RPMI8226 (cell line): ENCODE measurements around the gene IPCEF1.
"Not testable (repeated sequence)": the region's sequence is repeated elsewhere in the genome, so short reads cannot be mapped to it uniquely, and the experiment has no call there.

Experiments
- DNase-seq: peaks from one replicate; pipeline ENCODE4 v3.0.0-alpha.2; 2015

Gene IPCEF1

DNA sequence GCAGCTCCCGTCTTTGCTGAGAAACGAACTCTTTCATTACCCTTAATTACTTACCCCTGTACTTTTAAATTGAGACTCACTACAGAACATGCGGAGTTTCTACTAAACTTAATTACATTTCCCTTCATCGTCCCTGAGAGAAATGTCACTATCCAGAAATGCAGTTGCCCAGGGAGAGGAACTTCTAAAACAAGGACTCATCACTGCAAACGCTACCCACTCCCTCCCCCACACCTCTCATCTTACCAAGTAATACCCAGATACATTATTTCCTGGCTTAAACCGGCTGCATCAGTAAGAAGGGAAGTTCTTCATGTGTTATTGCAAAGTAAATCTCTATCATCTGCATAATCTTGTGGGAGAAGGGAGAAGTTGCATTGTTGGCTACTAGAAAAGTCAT, 138.3 kb downstream of the IPCEF1 start:
- no peak for DNase-seq

GRCh38 chr6:154213782-154214181, 142.8 kb downstream of the IPCEF1 start:
- no peak for DNase-seq

DNA sequence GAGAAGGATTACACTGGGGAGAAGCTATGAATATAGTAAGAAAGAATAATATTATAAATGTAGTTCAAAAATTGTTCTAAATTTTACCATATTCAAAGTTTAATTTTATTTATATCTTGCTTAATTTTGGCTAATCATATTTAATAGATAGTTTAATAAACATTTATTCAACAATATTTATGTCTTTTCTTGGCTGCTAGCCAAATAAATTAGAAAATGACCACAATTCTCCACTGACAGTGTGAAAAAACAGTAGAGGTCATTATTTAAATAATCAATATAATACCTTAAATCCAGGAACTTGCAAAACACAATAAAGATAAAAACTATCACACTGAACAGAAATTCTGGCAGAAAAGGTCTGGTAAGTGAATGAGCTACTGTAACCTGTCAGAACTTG, 145.9 kb downstream of the IPCEF1 start:
- no peak for DNase-seq

GRCh38 chr6:154209555-154209954, 147.0 kb downstream of the IPCEF1 start:
- no peak for DNase-seq

GRCh38 chr6:154206996-154207395, 149.6 kb downstream of the IPCEF1 start:
- DNase-seq = no peak

- DNase-seq = no peak
These were observed 150.5 kb downstream of the IPCEF1 start for GRCh38 chr6:154206141-154206540.

- no peak for DNase-seq
These were observed 153.6 kb downstream of the IPCEF1 start for GRCh38 chr6:154202958-154203357.

GRCh38 chr6:154202339-154202738, 154.3 kb downstream of the IPCEF1 start:
- peak; percentile 10 for DNase-seq

- not testable (repeated sequence) for DNase-seq
These were observed 154.9 kb downstream of the IPCEF1 start for GRCh38 chr6:154201688-154202087.

DNA sequence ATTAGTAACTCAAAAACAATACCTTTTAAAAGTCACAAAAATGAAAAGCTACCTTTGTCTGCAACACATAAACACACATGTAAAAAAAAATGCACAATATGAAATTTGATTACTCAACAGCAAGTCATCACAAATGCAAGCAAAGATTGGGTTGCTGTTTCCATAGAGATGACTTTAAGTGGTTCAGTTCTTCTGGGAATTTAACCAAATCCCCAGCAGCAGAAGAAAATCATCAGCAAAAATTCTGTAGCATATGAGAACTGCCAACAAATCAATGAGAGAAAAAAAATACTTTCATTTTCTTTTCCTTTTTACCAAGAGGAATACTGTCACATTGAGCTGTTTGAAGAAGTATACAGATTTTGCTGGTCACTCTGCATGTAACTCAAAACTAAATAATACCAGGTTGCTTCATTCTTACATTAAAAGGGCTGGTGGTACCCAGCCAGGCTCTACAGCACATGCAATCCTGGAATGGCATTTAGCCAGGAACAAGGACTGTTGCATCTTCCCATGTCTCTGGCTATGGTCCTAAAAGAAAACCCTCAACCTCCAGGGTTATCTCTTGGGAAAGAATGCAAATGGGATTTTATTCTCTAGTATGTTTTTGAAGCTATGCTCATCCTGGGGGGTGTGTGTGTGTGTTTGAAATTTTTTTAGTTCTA, 159.3 kb downstream of the IPCEF1 start:
- DNase-seq = peak; percentile 48

DNA sequence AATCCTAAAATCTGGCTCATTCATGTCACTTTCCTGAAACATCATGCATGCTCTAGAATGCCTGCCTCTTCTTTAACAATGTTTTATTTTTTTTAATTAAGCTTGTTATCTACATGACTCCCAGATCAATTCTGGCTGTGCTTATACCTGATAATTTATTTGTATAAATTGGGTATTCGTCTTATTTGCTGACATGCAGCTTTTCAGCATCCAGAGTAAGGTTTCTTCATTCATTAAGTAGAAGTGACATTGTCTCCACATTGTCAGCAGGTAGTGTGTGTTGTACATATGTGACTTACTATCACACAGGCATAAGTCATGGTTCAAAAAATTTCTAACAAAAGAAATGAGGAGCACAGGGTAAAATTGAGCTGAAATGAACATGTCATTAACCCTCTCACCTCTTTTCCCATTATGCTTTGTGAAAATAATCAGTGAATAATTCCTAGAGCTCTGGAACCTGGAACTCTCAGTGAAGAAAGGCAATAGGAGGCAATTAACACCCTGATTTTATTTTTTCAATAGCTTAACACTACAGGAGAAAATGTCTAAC, 160.2 kb downstream of the IPCEF1 start:
- DNase-seq = no peak

GRCh38 chr6:154187714-154188113, 168.9 kb downstream of the IPCEF1 start:
- no peak for DNase-seq

DNA sequence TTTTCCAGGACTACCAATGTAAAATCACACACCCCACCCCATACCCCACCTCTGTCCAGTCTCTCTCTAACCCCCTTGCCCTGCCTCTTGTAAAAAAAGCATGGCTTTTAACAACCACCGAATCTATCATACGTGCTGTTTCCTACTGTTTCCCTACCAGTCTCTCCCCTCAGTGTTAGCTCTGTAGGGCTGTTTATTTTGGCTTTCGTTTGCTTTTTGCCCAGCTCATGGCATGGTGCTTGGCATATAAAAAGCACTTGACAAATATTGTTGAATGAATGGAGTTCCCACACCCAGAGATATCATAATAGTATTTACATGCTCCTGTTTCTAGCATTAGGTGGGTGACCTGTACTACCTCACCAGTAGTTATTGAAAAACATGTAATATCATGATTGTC, 169.4 kb downstream of the IPCEF1 start:
- no peak for DNase-seq

- no peak for DNase-seq
These were observed 177.2 kb downstream of the IPCEF1 start for GRCh38 chr6:154179434-154179833.

DNA sequence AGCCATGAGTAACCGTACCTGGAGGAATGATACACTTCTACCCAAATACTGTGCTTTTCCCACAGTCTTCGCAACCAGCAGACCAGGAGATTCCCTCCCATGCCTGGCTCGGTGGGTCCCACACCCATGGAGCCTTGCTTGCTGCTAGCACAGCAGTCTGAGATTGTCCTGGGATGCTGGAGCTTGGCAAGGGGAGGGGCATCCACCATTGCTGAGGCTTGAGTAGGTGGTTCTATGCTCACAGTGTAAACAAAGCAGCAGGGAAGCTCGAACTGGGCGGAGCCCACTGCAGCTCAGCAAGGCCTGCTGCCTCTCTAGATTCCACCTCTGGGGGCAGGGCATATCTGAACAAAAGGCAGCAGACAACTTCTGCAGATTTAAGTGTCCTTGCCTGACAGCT, 184.2 kb downstream of the IPCEF1 start:
- DNase-seq = not testable (repeated sequence)

DNA sequence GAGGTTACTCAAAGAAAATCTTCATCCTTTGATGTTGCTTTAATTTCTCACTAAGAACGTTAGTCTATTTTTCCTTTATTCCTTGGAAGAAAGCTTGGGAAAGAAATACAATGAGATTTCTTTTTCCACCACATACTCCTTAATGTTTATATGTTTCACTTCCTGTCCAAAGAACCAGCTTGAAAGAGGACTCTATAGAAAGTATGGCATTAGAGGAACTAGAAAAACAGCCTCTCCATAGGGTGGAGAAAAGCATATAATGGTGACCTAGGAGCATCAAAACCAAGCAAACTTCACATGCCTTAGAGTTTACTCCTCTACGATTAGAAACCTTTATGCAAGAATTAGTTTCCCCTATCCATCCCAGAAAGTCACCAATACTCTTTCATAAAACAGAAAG, 186.5 kb downstream of the IPCEF1 start:
- no peak for DNase-seq

DNA sequence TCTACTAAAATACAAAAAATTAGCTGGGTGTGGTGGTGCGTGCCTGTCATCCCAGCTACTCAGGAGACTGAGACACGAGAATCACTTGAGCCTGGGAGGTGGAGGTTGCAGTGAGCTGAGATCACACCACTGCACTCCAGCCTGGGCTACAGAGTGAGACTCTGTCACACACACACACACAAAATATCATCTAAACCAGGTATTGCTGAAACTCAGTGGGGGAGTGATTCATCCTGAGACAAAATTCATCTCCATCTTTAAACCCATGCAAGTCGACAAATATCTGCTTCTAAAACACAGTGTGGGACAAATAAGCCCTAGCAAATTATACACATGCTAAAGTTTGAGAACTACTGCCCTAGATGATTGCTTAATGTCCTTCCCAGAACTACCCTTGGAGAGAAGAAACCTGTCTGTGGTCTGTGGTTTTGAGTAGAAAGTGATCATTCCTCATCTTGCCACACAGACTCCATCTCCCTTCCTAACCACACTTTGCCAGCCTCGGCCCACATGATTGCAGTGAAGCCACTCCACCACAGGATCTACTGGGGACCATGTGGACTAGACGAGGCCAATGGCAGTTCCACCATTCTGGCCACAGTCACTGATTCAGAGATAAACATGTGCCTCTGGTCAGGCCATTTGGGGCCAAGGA, 187.3 kb downstream of the IPCEF1 start:
- DNase-seq = no peak

GRCh38 chr6:154167126-154167525, 189.5 kb downstream of the IPCEF1 start:
- DNase-seq = no peak

DNA sequence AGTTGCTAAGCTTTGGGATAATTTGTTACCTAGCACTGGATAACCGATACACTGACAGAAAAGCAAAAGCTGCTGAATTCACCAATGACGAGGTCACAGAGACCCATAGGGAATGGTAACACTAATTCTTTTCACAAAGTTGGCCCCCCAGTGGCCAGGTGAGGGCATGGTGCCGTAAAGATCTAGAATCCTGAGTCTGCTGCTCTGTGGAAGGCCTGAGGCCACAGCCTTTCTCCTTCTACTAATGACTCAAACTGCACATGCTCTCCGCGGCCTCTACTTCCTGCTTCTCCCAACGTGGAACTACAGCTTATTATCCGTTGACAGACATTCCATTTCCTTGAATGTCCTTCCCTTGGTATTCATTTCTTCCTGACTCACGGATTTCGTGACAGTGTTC, 190.5 kb downstream of the IPCEF1 start:
- peak; percentile 23 for DNase-seq

DNA sequence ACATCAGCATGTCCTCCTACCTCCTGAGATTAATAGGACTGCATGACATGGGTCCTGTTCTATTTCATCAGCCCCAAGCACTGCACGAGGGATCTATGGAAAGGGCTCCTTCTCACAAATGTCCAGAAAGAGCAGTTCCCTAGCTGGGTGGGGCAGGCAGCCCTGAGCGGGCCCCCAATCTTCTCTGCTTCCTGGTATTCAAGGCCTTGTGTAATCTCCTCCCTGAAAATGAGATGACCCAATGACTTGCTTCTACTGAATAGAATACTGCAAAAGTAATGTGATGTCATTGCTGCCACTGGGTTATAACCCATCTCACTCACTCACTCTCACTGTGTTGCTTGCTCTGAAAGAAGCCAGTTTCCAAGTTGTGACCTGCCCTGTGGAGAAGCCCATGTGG, 191.1 kb downstream of the IPCEF1 start:
- no peak for DNase-seq

GRCh38 chr6:154164397-154164796, 192.2 kb downstream of the IPCEF1 start:
- DNase-seq = peak; percentile 78

GRCh38 chr6:154161689-154162088, 194.9 kb downstream of the IPCEF1 start:
- DNase-seq = peak; percentile 83

- DNase-seq = no peak
These were observed 197.5 kb downstream of the IPCEF1 start for GRCh38 chr6:154159126-154159525.

GRCh38 chr6:154157706-154158105, 198.9 kb downstream of the IPCEF1 start:
- peak; percentile 53 for DNase-seq

DNA sequence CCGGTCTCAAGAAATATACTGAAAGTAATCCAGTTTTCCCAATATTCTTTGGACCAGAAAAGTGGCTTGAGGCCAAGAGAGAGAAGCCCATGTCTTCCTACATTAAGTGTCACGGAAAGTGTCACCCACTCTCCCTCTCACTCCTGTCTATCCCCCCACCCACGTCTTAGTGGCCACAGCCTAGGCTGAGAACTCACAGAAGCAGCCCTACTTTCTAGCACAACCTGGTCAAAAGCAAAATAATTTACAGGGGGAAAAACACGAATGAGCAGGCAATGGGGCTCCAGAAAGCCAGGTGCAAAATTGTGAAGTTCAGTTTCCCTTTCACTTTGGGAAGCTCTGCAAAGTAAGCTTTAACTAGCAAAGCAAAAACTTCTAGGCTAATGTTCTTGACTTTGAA, 199.5 kb downstream of the IPCEF1 start:
- peak; percentile 70 for DNase-seq
